Renal pelvis (tissue), 4 donors: Measurements from ENCODE around the gene HSD17B13. TPM values are rescaled to one million over a fixed set of nuclear protein-coding genes. Genes with fewer than 3 reads are reported as not detected.

ENCODE experiments used
- DNase-seq: peaks from one replicate; pipeline ENCODE4 v3.0.0-alpha.2; 2013
- polyA plus RNA-seq, 3 donors: library from polyadenylated mRNA; unstranded; fragments of 120-200 nt; gene quantifications; one replicate each; pipeline ENCODE4 v1.2.1, GENCODE V29; 2013; ENCODE audit not compliant: insufficient read length in 3 of 3

HSD17B13 gene
- polyA plus RNA-seq, 3 donors: 0.33 to 0.55 (median 0.48) TPM

DNA sequence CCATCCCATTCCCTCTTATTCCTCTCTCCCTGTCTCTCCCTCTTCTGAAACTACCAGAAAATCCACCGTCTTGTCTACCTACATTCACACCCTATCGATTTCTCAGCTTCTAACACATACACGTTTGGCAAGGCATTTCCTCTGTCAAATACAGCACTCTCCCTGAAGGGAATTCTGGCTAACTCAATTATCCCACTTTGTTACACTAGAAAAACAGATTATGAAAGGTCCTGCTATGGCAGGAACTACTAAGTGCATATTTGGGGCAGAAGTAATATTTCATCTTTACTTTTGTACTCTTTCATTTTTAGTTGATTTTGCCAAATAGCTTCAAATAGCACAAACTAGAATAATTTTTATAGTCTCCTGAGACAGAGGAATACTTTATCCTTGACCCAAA, 55.7 kb downstream of the HSD17B13 start:
- DNase-seq: no peak

DNA sequence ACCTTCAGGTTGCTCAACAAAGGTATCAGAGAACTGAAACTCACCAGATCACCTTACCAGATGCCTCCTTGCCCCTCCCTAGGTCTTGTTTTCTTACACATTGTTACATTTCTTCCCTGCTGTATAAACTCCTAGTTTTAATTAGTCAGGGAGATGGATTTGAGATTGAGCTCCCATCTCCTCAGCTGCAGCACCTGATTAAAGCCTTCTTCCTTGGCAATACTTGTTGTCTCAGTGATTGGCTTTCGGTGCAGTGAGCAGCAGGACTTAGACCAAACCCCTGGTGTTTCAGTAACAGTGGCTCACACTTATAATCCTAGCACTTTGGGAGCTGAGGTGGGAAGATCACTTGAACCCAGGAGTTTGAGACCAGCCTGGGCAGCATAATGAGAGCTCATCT, 59.8 kb downstream of the HSD17B13 start:
- DNase-seq: no peak

DNA sequence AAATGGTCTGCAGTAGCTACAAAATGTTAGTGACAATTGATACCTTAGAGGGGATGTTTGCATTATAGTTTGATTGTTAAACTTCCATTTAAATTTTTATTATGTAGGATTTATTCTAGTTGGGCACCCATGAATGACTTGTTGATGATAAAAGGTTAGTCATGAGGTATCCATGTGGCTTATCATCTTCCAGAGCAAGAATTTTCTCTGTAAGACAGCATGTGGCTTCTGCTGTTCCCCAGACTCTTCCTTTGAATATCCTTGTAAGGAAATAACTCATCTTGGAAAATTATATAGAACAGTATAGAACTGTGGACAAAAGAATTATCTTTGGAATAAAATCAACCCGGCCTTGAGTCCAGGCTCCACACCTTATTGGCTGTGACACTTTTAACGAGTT, 62.2 kb downstream of the HSD17B13 start:
- no peak for DNase-seq

DNA sequence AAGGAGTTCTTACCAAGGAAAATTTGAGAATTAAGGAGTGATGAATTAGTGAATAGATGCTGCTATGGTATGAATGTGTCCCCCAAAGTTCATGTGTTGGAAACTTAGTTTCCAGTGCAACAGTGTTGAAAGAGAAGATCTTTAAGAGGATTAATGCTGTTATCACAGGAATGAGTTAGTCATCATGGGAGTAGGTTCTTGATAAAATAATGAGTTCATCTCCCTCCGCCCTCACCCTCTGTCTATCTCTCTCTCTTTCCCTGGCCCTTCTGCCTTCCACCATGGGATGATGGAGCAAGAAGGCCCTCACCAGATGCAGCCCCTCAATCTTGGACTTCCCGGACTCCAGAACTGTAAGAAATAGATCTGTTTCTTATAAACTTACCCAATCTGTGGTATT, 64.0 kb downstream of the HSD17B13 start:
- DNase-seq: no peak

DNA sequence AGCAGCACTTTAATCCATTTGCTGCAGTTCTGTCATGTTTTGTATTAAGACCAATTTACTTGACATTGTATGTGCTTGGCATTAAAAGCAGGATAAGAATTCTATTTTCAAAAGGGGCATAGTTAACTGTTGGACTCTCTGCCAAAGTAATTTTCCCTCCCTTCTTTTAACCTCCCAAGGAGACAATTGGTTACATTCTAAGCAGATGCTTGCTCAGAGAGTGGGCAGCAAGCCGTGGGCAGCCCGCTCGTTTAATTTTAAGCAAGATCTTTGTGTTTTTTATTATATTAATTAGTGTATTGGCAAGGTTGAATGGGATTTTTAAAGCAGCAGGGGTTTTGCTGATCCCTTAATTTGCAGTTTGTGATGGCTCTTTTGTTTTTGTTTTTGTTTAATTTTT, 65.2 kb downstream of the HSD17B13 start:
- DNase-seq: no peak

DNA sequence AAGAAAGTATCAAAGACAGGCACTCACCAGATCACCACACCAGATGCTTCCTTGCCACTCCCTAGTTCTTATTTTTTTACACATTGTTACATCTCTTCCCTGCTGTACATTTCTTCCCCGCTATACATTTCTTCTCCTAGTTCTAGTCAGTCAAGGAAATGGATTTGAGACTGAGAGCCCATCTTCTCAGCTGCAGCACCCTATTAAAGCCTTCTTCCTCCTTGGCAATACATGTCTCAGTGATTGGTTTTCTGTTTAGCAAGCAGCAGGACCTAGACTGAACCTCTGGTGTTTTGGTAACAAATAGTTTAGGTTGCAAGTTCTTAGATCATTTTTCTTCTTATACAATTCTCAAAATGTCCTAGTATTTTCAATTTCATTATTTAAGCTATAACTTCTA, 66.9 kb downstream of the HSD17B13 start:
- DNase-seq: no peak

Other genes with a start within 250 kb of the HSD17B13 start
- 10 to 100 TPM; 13.6 to 24.2 (median 15.6) TPM for gene KLHL8, start 102.3 kb downstream of the HSD17B13 start, polyA plus RNA-seq
- 10 to 100 TPM; 51.1 to 64.5 (median 59.0) TPM for gene HSD17B11, start 68.3 kb upstream of the HSD17B13 start, polyA plus RNA-seq
- gene NUDT9, start 99.7 kb upstream of the HSD17B13 start, polyA plus RNA-seq: 10 to 100 TPM; 57.8 to 69.9 (median 68.7) TPM
- gene SPARCL1, start 206.5 kb upstream of the HSD17B13 start, polyA plus RNA-seq: 10 to 100 TPM in 1 of 3 donors, 1 to 10 TPM in 2; 4.4 to 13.8 (median 8.8) TPM